GM18867 (cell line): ENCODE results near the gene EFCC1.

Source experiments
- ATAC-seq: cut with Tn5 transposase; IDR thresholded peaks from one replicate; pipeline ENCODE4 v1.9.1; 2021; ENCODE audit warnings: mild to moderate bottlenecking, moderate library complexity; ENCODE audit not compliant: unreplicated experiment

The EFCC1 gene

GRCh38 chr3:128994581-128995546 lies 6.2 kb upstream of the EFCC1 start:
- ATAC-seq = no peak

- no peak for ATAC-seq
These were observed 5.4 kb upstream of the EFCC1 start for GRCh38 chr3:128995737-128996136.

GRCh38 chr3:128996200-128996599 lies 4.9 kb upstream of the EFCC1 start:
- no peak for ATAC-seq

GRCh38 chr3:128996726-128997125 lies 4.4 kb upstream of the EFCC1 start:
- no peak for ATAC-seq

DNA sequence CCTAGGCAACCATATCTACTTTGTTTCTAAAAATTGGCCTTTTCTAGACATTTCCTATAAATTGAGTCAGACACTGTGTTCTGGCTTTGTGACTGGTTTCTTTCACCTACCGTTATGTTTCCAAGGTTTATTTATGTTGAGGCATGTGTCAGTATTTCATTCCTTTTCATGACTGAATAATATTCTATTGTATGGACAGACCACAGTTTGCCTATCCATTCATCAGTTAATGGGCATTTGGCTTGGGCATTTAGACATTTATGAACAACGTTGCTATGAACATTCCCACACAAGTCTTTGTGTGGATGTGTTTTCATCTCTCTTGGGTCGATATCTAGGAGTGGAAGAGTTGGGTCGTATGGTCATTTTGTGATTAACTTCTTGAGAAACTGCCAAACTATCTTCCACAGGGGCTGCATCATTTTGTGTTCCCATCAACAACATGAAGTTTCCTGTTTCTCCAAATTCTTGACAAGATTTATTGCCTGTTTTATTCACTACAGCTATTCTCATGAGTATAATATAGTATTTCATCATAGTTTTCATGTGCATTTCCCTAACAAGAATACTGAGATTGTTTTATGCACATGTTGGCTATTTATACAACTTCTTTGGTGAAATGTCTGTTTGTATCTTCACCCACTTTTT lies 3.5 kb upstream of the EFCC1 start:
- no peak for ATAC-seq

GRCh38 chr3:128998561-128998960 lies 2.5 kb upstream of the EFCC1 start:
- ATAC-seq = no peak

- ATAC-seq = no peak
These were observed 2.0 kb upstream of the EFCC1 start for GRCh38 chr3:128999102-128999501.

DNA sequence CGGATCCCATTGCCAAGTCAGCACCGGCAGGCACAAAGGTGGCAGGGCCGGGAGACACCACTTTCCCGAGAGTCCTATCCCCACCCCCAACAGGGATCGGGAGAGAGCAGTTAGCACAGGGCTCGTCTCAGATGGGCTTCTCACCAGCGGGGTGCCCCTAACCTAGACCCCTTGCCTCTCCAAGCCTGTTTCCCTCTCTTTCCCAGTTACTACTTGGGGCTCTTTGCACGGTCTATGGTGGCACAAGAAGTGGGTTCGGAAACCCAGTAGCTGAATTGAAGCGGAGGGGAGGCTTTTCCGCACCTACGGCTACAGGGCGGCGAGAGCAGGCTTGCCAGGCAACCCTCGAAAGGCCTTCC lies 383 bp upstream of the EFCC1 start:
- no peak for ATAC-seq

- ATAC-seq = no peak
These were observed 885 bp downstream of the EFCC1 start for GRCh38 chr3:129001806-129002572.

DNA sequence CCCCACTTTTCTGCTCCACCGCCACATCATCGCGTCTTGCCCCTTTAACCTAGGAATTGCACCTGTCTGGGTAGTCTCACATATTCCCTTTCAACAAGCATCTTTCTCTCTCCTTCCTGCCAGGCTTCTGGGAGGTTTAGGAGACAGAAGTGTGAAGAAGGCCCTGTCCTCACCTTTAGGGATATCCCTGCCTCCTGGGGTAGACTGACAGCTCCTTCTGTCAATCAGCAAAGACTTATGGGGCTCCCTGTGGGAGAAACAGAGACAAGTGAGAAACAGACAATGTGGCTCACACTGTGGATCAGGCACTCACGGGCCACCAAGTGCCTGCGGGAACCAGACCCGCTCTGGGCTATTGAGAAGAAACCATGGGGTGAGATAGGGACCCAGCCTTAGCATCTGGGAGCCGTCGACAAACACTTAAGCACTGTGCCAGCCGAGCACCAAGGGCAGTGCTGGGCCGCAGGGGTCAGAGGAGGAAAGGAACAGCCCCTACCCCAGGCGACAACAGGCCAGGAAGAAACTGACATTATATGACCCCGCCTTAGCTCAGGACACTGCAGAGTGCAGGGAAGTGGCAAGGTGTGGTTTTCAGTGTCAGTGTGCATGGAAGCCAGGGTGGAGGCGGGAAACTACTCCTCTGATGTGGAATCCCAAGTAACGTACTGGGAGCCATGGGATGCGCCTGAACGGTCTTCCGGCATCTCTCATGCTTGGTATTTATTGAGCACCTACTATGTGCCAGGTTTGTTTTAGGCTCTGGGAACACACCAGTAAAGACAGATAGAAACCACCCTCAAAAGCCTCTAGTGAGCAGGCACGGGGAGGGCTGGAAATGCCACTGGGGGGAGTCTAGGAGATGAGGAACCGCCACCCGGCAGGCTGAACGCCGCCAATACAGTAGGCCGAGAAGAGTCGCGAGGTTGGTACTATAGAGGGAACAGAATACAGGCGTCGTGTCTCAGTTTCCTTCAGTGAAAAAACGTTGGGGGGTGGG lies 1.8 kb downstream of the EFCC1 start:
- ATAC-seq = no peak

DNA sequence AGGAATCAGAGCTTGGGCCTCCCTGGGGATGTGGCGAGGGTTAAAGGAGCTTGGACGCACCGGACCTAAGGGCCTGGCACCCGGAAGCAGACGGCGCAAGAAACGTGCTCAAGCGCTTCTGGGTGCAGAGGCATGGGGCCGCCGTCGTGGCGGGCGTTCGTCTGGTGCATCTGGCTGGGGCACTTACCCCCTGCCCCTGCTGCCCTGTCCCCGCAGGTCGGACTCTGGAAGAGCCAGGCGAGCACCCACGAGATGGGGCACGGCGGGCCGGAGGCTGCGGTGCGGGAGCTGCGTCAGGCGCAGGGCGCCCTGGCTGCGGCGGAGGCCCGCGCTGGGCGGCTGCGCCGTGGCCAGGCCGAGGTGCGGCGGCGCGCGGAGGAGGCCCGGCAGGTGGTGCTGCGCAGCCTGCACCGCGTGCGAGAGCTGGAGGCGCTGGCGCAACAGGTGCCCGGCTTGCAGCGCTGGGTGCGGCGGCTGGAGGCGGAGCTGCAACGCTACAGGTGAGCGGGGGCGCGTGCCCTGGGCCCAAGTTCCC lies 2.5 kb downstream of the EFCC1 start:
- no peak for ATAC-seq

DNA sequence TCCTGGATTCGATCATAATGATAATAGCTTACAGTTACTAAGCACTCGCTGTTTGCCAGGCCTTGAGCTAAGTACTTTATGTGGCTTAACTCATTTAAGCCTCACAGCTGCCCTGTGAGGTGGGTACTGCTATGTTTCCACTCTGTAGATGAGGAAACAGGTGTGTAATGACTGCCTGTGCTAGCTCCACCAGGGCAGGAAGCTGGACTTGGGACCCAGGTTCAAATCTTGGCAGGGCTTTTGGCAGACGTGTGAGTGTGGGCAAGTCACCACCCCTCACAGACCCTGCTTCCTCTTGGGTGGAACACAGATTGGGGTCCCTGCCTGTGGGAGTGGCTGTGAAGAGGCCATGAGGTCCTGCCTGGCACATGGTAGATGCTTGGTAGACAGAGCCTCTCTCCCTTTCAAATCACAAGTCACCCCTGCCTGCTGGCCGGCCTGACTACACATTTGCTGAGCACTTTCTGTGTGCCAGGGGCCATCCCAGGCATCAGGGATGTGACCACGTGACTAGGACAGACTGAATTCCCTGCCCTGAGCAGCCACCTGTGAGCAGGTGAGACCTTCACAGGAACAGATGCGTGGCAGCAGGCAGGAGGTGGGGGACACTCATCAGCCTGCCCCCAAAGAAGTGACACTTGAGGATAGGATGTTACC lies 3.7 kb downstream of the EFCC1 start:
- ATAC-seq = no peak

- ATAC-seq = no peak
These were observed 4.6 kb downstream of the EFCC1 start for GRCh38 chr3:129005526-129006303.

DNA sequence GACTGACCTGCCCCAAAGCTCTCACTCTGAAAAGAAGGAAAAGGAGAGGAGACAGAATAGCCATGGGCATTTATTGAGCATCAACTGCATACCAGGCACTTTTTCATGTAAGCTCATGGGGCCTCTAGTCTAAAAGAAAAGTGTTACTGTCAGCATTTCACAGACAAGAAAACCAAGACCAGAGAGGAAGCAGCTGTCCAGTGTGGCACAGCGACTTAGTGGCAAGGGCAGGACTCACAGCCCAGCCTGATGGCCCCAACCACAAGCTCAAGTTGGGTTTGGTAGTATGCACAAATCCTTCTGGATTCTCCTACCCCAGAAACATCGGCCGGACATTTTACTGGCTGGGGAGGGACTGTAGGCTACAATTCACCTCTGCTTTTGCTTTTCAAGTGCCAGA lies 5.8 kb downstream of the EFCC1 start:
- ATAC-seq = no peak

DNA sequence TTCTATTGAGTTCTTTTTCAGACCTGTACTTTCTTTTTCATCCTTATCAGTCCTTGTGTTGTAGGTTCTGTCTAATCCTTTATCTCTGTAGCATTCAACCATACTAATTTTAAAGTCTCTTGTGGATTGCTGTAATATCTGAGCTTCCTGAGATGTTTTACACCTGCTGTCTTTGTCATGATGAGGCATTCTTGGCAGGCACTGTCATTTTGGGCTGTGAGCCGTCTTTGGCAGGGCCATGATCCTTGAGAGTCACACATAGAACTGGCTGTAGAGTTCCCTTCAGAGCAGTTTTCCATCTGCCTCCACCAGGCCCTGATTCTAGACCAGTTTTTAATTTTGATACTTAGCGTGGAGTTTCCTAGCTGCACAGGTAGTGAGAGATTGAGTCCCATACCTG lies 6.7 kb downstream of the EFCC1 start:
- no peak for ATAC-seq

GRCh38 chr3:129009266-129009665 lies 8.2 kb downstream of the EFCC1 start:
- no peak for ATAC-seq

DNA sequence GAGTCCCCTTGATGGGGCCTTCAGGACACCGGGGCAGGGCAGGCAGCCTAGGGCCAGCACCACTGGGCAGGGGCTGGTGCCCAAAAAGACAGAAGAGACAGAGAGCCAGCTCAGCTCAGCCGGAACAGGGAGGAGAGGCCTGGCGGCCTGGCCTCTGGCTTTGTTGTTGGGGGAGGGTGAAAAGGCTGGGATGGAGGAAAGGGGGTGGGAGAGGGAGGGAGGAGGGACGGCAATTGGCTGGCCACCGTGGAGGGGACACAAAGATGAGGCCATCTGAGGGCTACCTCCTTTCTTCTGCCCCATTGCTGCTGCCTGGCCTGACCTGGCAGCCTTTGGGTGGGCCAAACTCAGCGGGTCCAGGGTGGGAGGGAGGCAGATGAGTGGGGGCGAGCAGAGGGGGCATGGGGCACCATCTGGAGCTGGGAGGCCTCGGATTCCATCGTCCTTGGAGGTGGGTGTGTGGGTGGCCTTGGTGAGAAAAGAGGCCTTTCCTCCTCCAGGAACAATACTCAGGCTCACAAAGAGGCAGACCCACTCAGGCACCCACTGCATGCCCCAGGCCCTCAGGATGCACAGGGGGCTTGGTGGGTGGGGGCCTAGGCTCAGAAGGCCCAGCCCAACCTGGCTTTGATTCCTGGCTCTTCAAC lies 9.3 kb downstream of the EFCC1 start:
- ATAC-seq = no peak

GRCh38 chr3:129013491-129013891 lies 12.4 kb downstream of the EFCC1 start:
- no peak for ATAC-seq
